Lower leg skin (tissue), 4 donors: ENCODE data around the gene RHOA. TPM values are rescaled to one million over a fixed set of nuclear protein-coding genes. Genes with fewer than 3 reads are reported as not detected.
A peak's percentile ranks its signal among the peaks of the same experiment; 100 is the strongest.
"Not testable (repeated sequence)": the region's sequence is repeated elsewhere in the genome, so short reads cannot be mapped to it uniquely, and the experiment has no call there.

Experiments used
- DNase-seq, 2 donors: peaks; one replicate each; pipeline ENCODE4 v3.0.0-alpha.2; 2019; ENCODE audit warnings: low spot score in 2 of 2
- H3K4me3 ChIP-seq: fragments of 200-600 bp; sonication (generic); 2 replicates; pipeline ENCODE4 v1.5.1; 2017; ENCODE audit warnings: mild to moderate bottlenecking, low read depth; ENCODE audit not compliant: poor library complexity, severe bottlenecking
- CTCF ChIP-seq, 3 donors: fragments of 450-650 bp; IDR thresholded peaks; one replicate each; pipeline ENCODE4 v1.5.1; 2016; ENCODE audit warnings: antibody characterized with exemption in 3 of 3, mild to moderate bottlenecking in 3 of 3, moderate library complexity in 2 of 3
- POLR2A ChIP-seq, 2 donors: fragments of 450-650 bp; IDR thresholded peaks; one replicate each; pipeline ENCODE4 v1.6.1; 2016 to 2017; ENCODE audit warnings: antibody characterized with exemption in 2 of 2, mild to moderate bottlenecking in 1 of 2, moderate library complexity in 1 of 2
- WGBS, 2 donors: methylation state at CpG; one replicate each; pipeline ENCODE4 v1.1.5; 2018; 5-methylcytosine and 5-hydroxymethylcytosine counted together
- intact Hi-C: fragments of 100-400 bp; cut with DNase I; formaldehyde crosslinking; loops from one replicate; pipeline ENCODE4 v1.15.0; 2023; ENCODE audit warnings: low total_unique reads
- total RNA-seq, 4 donors: library from RNA; depleted of rRNA; stranded (reverse); fragments of >200 nt; gene quantifications; one replicate each; pipeline ENCODE4 v1.1.0, GENCODE V29; 2016

Gene RHOA
- total RNA-seq, 4 donors from 2014 or later: 266 to 511 (median 312) TPM

- 75 to 78% methylated on average over 3 of the region's 3 CpGs for WGBS, 2 donors
- TF ChIP-seq CTCF (IDR thresholded peaks at IDR 0.05) (no peak), POLR2A (IDR thresholded peaks at IDR 0.05) (no peak)
- intact Hi-C loops: no loop called here
- H3K4me3 ChIP-seq: no peak overlapping the region
- DNase-seq: no peak
Measured at GRCh38 chr3:49349348-49350114, 62.2 kb downstream of the RHOA start.

- DNase-seq, H3K4me3 ChIP-seq, intact Hi-C loops: not testable (repeated sequence)
- 91 to 99% methylated on average over 12 of the region's 12 CpGs for WGBS, 2 donors
Measured at GRCh38 chr3:49348361-49348760, 63.4 kb downstream of the RHOA start.

GRCh38 chr3:49346797-49347251, 65.0 kb downstream of the RHOA start:
- TF ChIP-seq CTCF (IDR thresholded peaks at IDR 0.05) (no peak), POLR2A (IDR thresholded peaks at IDR 0.05) (no peak)
- DNase-seq: no peak
- 62 to 69% methylated on average over 6 of the region's 6 CpGs for WGBS, 2 donors
- H3K4me3 ChIP-seq: no peak overlapping the region
- intact Hi-C loops: no loop called here

- intact Hi-C loops: no loop called here
- no peak for TF ChIP-seq POLR2A (IDR thresholded peaks at IDR 0.05)
- TF ChIP-seq CTCF (IDR thresholded peaks at IDR 0.05): no peak
- DNase-seq: no peak
- H3K4me3 ChIP-seq: no peak overlapping the region
- 87 to 95% methylated on average over 3 of the region's 3 CpGs for WGBS, 2 donors
Measured at GRCh38 chr3:49343163-49343562, 68.6 kb downstream of the RHOA start.

GRCh38 chr3:49341996-49342395, 69.8 kb downstream of the RHOA start:
- 88 to 89% methylated on average over 6 of the region's 6 CpGs for WGBS, 2 donors
- no peak for DNase-seq
- intact Hi-C loops: no loop called here
- H3K4me3 ChIP-seq: no peak overlapping the region
- TF ChIP-seq CTCF (IDR thresholded peaks at IDR 0.05) (no peak), POLR2A (IDR thresholded peaks at IDR 0.05) (no peak)

- 2 to 3% methylated on average over 51 to 69 of the region's 70 CpGs for WGBS, 2 donors
Measured at GRCh38 chr3:49339941-49340800, 71.6 kb downstream of the RHOA start, which contains the start of gene USP4. TSS of gene USP4 (minus strand) at chr3:49340053. CDS start at chr3:49340024, 29 bp downstream.

More at GRCh38 chr3:49339941-49340800, 71.6 kb downstream of the RHOA start, which contains the start of gene USP4:
- intact Hi-C loops: no loop called here
- peak; percentile 87 to 97 for DNase-seq
- peak within 1 kb of the TSS; percentile 91 for H3K4me3 ChIP-seq
- no peak for TF ChIP-seq CTCF (IDR thresholded peaks at IDR 0.05)
- no peak for TF ChIP-seq POLR2A (IDR thresholded peaks at IDR 0.05)
